DND-41 (cell line): ENCODE measurements around the gene MLANA.

Source experiments
- CTCF ChIP-seq: IDR thresholded peaks from 2 replicates; pipeline ENCODE4 v1.5.1; 2012; ENCODE audit warnings: borderline replicate concordance, low read length, moderate library complexity, mild to moderate bottlenecking; ENCODE audit not compliant: poor library complexity, severe bottlenecking; ENCODE audit errors: extremely low read depth
- EZH2 ChIP-seq: IDR thresholded peaks from 3 replicates; pipeline ENCODE4 v1.6.1; 2012; ENCODE audit warnings: borderline replicate concordance, low read depth, mild to moderate bottlenecking, moderate library complexity, low read length, inconsistent platforms; ENCODE audit not compliant: severe bottlenecking

GRCh38 chr9:5871785-5872184 is 18.9 kb upstream of the MLANA start:
- TF ChIP-seq CTCF (no peak), EZH2 (no peak)
